Endodermal cell (in vitro differentiated cells): ENCODE results near the gene PPP1CA. TPM values are rescaled to one million over a fixed set of nuclear protein-coding genes. Genes with fewer than 3 reads are reported as not detected.
A peak's percentile ranks its signal among the peaks of the same experiment; 100 is the strongest.

ENCODE experiments used
- DNase-seq: peaks from one replicate; pipeline ENCODE4 v3.0.0-alpha.2; 2017
- H3K27ac ChIP-seq: 2 replicates; pipeline ENCODE4 v1.5.1; 2013; ENCODE audit warnings: mild to moderate bottlenecking, low read depth, low read length, moderate library complexity
- H3K27me3 ChIP-seq: 2 replicates; pipeline ENCODE4 v1.6.1; 2013; ENCODE audit warnings: mild to moderate bottlenecking, low read length, moderate library complexity; ENCODE audit not compliant: insufficient read depth, control insufficient read depth, poor library complexity, severe bottlenecking
- H3K36me3 ChIP-seq: 2 replicates; pipeline ENCODE4 v1.7.0; 2013; ENCODE audit warnings: mild to moderate bottlenecking, low read length, moderate library complexity; ENCODE audit not compliant: control insufficient read depth, insufficient read depth
- H3K4me1 ChIP-seq: one replicate; pipeline ENCODE4 v1.7.0; 2013; ENCODE audit warnings: low read length; ENCODE audit not compliant: control insufficient read depth, insufficient read depth
- H3K4me3 ChIP-seq: 2 replicates; pipeline ENCODE4 v1.5.1; 2013; ENCODE audit warnings: mild to moderate bottlenecking, low read length, moderate library complexity
- H3K9ac ChIP-seq: 2 replicates; pipeline ENCODE4 v1.6.1; 2013; ENCODE audit warnings: mild to moderate bottlenecking, low read length, moderate library complexity; ENCODE audit not compliant: poor library complexity, severe bottlenecking; ENCODE audit errors: extremely low read depth
- H3K9me3 ChIP-seq: 2 replicates; pipeline ENCODE4 v1.6.1; 2013; ENCODE audit warnings: mild to moderate bottlenecking, low read length, moderate library complexity; ENCODE audit not compliant: control insufficient read depth
- H3K27ac Mint-ChIP-seq: 2 replicates; pipeline ENCODE4 v1.8.0; 2020; ENCODE audit warnings: mixed read lengths
- H3K27me3 Mint-ChIP-seq: 2 replicates; pipeline ENCODE4 v1.8.0; 2021; ENCODE audit warnings: mild to moderate bottlenecking, mixed read lengths; ENCODE audit not compliant: insufficient read depth
- H3K36me3 Mint-ChIP-seq: 2 replicates; pipeline ENCODE4 v1.8.0; 2020; ENCODE audit warnings: low read depth, mixed read lengths
- H3K4me1 Mint-ChIP-seq: 2 replicates; pipeline ENCODE4 v1.8.0; 2020; ENCODE audit warnings: mixed read lengths
- H3K4me3 Mint-ChIP-seq: 2 replicates; pipeline ENCODE4 v1.8.0; 2020; ENCODE audit warnings: mild to moderate bottlenecking, moderate library complexity, mixed read lengths
- H3K9me3 Mint-ChIP-seq: 2 replicates; pipeline ENCODE4 v1.8.0; 2020; ENCODE audit warnings: mild to moderate bottlenecking, mixed read lengths
- WGBS, 2 experiments: methylation state at CpG; one replicate each; pipeline versions ENCODE4 v1.1.5 to v1.1.7; 2013; ENCODE audit warnings: missing lambda C conversion rate in 2 of 2, mixed read lengths in 1 of 2; ENCODE audit not compliant: insufficient coverage in 1 of 2, insufficient read length in 1 of 2; 5-methylcytosine and 5-hydroxymethylcytosine counted together
- total RNA-seq, 2 donors: library from RNA; stranded (reverse); fragmentation: NEBNext Ultra II Directional in 1 of 2; extraction: Animal tissue kit (Norgen Biotek cat#: 25700) in 1 of 2; gene quantifications; 2 replicates in 1 of 2; 3 replicates in 1 of 2; pipeline ENCODE4 v1.2.1, GENCODE V29; 2021
- TF ChIP-seq, protein P1 (sequence below): fragments of 200-600 bp; sonication (generic); conservative IDR thresholded peaks from 2 replicates; pipeline ENCODE4 v1.5.0; 2021; ENCODE audit warnings: antibody characterized with exemption, mild to moderate bottlenecking

The PPP1CA gene
- total RNA-seq, 2 donors from 2014 or later = 182 to 212 TPM

DNA sequence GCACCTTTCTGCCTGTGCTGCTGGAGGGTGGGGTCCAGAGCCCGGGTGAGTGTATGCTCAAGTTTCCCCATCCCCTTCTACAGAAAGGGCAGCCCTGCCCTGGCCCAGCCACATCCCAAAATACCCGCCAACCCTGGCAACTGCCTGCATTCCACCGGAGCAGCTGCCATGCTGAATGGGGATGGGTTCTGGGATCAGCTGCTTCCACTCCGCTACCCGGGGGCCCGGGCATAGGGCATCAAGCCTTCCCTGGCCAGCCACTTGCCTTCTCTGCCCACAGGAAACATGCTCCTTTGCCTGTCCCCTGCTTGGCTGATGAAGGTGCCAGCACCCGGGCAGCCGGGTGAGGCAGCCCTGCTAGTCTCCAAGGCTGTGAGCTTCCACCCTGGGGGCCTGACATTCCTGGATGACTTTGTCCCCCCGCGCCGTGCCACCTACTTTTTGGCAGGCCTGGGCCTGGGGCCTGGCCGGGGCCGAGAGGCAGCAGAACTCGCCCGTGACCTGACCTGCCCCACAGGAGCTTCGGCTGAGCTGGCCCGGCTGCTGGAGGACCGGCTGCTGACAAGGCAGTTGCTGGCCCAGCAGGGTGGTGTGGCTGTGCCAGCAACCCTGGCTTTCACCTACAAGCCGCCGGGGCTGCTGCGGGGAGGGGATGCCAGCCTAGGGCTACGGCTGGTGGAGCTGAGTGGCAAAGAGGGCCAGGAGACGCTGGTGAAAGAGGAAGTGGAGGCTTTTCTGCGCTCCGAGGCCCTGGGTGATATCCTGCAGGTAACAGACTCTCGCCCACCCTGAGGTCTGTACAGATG, 17.0 kb upstream of the PPP1CA start:
- no peaks in the 10 kb centered on the region for H3K9me3 Mint-ChIP-seq
- Histone ChIP-seq H3K36me3 (no peaks in the 10 kb centered on the region), H3K4me1 (no peaks in the 10 kb centered on the region), H3K9me3 (no peaks in the 10 kb centered on the region), H3K9ac (no peak overlapping the region), H3K27ac (no peak overlapping the region), H3K27me3 (peaks cover 13% of the 10 kb centered on the region), H3K4me3 (no peak overlapping the region)
- DNase-seq = no peak
- H3K27me3 Mint-ChIP-seq = peaks cover 11% of the 10 kb centered on the region
- H3K27ac Mint-ChIP-seq = no peak overlapping the region
- peaks cover 10% of the 10 kb centered on the region for H3K4me1 Mint-ChIP-seq
- H3K4me3 Mint-ChIP-seq = no peak overlapping the region
- WGBS, 2 experiments = 92 to 95% methylated on average over 19 to 26 of the region's 26 CpGs
- TF ChIP-seq, protein P1, sequence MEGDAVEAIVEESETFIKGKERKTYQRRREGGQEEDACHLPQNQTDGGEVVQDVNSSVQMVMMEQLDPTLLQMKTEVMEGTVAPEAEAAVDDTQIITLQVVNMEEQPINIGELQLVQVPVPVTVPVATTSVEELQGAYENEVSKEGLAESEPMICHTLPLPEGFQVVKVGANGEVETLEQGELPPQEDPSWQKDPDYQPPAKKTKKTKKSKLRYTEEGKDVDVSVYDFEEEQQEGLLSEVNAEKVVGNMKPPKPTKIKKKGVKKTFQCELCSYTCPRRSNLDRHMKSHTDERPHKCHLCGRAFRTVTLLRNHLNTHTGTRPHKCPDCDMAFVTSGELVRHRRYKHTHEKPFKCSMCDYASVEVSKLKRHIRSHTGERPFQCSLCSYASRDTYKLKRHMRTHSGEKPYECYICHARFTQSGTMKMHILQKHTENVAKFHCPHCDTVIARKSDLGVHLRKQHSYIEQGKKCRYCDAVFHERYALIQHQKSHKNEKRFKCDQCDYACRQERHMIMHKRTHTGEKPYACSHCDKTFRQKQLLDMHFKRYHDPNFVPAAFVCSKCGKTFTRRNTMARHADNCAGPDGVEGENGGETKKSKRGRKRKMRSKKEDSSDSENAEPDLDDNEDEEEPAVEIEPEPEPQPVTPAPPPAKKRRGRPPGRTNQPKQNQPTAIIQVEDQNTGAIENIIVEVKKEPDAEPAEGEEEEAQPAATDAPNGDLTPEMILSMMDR = no peak
- H3K36me3 Mint-ChIP-seq = no peaks in the 10 kb centered on the region

DNA sequence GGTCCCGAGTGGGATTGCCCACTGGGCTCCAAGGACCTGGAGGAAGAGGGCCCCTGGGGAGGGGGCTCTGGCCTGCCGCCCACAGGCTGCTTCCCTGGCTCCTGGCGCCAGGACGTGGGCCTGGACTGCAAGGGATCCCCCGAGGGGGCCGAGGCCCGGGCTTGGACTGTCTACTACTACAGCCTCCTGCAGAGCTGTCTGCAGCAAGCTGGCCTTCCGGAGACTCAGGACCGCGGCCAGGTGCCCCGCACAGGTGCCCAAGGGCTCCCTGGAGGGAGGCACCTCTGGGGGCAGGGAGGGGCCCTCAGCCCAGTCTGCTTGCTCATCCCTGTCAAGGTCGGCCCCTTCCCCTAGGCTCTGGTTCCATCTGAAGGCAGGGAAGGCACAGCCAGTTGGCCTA, 15.8 kb upstream of the PPP1CA start:
- Mint-ChIP-seq H3K36me3 (no peaks in the 10 kb centered on the region), H3K27ac (no peak overlapping the region), H3K27me3 (peaks cover 23% of the 10 kb centered on the region), H3K9me3 (no peaks in the 10 kb centered on the region), H3K4me1 (peaks cover 14% of the 10 kb centered on the region), H3K4me3 (no peak overlapping the region)
- H3K27me3 ChIP-seq = peaks cover 13% of the 10 kb centered on the region
- H3K9me3 ChIP-seq = no peaks in the 10 kb centered on the region
- no peaks in the 10 kb centered on the region for H3K36me3 ChIP-seq
- H3K4me3 ChIP-seq = no peak overlapping the region
- 85 to 92% methylated on average over 5 to 12 of the region's 12 CpGs for WGBS, 2 experiments
- no peak overlapping the region for H3K27ac ChIP-seq
- TF ChIP-seq, protein P1 = no peak
- DNase-seq = no peak
- H3K4me1 ChIP-seq = no peaks in the 10 kb centered on the region
- H3K9ac ChIP-seq = no peak overlapping the region

DNA sequence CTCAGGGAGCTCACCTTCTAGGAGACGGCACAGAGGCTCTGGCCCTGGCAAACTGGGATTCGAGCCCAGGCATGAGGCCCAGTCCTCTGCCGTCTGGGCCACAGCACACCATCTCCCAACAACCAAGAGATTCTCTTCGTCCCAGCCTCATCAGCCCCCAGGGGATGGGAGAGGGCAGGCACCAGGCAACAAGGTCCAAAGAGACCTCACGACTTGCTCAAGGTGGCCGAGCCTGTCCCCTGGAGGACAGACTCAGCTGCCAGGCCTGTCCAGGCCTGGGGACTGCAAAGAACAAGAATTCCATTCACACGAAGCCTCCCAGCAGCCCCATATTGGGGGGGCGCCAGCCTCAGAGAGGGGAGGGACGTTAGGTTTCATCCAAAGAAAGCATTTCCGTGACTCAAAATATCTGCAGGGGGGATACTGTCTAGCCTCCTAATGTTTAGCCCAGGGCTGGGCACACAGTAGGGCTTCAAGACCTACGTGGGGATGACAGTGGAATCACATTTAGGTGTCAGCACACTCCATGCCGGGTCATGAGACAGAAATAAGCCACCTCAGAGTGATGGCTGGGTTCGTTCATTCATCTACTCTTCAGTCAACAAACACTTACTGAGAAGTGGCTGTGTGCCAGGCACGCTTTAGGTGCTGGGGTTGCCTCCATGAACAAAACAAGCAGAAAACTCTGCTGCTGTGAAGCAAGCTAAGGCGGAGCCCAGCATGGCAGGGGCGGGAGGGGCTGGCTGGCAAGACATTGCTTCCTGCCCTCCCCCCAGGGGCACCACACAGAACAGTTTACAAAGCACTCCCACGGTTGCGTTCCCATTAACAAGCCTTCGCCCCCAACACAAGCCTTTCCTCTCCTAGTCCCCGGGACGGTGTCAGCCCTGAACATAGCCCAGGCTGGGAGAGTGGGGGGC, 15.0 kb upstream of the PPP1CA start:
- TF ChIP-seq, protein P1 = no peak

More for the DNA sequence above, 15.0 kb upstream of the PPP1CA start:
- no peak overlapping the region for H3K27ac ChIP-seq
- peaks cover under 1% of the 10 kb centered on the region for H3K4me1 ChIP-seq
- peak overlapping the region; percentile 48 for H3K4me3 Mint-ChIP-seq
- H3K27ac Mint-ChIP-seq = peak overlapping the region; percentile 55
- H3K27me3 ChIP-seq = peaks cover 13% of the 10 kb centered on the region
- no peaks in the 10 kb centered on the region for H3K36me3 ChIP-seq
- peaks cover 14% of the 10 kb centered on the region for H3K4me1 Mint-ChIP-seq
- no peak for DNase-seq
- WGBS, 2 experiments = 83 to 86% methylated on average over 12 to 21 of the region's 21 CpGs
- H3K9ac ChIP-seq = no peak overlapping the region
- no peak overlapping the region for H3K4me3 ChIP-seq
- no peaks in the 10 kb centered on the region for H3K9me3 ChIP-seq
- no peaks in the 10 kb centered on the region for H3K9me3 Mint-ChIP-seq
- H3K27me3 Mint-ChIP-seq = peaks cover 31% of the 10 kb centered on the region
- no peaks in the 10 kb centered on the region for H3K36me3 Mint-ChIP-seq
